ENCODE data around the gene MAP3K7.

DNA sequence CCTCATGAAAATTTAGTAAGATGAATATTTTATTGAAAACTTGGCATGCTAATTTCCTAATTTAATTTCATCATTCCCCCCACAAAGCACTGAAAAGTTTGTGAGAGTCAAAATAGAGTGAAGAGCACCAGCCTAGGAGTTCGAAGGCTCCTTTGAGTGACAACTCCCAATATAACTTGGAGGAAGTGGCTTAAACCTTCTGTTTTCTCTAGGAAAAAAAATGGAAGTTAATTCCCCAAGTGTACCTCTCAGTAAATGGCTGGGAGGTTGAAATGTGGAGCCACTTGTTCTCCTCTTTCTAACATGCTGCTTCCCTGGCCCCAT, 107.3 kb downstream of the MAP3K7 start:
- TF ChIP-seq, protein P1, sequence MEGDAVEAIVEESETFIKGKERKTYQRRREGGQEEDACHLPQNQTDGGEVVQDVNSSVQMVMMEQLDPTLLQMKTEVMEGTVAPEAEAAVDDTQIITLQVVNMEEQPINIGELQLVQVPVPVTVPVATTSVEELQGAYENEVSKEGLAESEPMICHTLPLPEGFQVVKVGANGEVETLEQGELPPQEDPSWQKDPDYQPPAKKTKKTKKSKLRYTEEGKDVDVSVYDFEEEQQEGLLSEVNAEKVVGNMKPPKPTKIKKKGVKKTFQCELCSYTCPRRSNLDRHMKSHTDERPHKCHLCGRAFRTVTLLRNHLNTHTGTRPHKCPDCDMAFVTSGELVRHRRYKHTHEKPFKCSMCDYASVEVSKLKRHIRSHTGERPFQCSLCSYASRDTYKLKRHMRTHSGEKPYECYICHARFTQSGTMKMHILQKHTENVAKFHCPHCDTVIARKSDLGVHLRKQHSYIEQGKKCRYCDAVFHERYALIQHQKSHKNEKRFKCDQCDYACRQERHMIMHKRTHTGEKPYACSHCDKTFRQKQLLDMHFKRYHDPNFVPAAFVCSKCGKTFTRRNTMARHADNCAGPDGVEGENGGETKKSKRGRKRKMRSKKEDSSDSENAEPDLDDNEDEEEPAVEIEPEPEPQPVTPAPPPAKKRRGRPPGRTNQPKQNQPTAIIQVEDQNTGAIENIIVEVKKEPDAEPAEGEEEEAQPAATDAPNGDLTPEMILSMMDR (IDR thresholded peaks at IDR 0.05): no peak
- TF ChIP-seq POLR2A (IDR thresholded peaks at IDR 0.05): no peak

All from suprapubic skin (tissue), 3 donors.